Osteoblast (primary cell): ENCODE results near the gene PAQR4. TPM values are rescaled to one million over a fixed set of nuclear protein-coding genes. Genes with fewer than 3 reads are reported as not detected.

Experiments used
- DNase-seq: peaks from one replicate; pipeline ENCODE4 v3.0.0; 2011; ENCODE audit warnings: low spot score, mixed read lengths; ENCODE audit not compliant: insufficient read length; ENCODE audit errors: missing footprints
- H2AFZ ChIP-seq: 2 replicates; pipeline ENCODE4 v1.6.0; 2011; ENCODE audit warnings: mild to moderate bottlenecking, low read length
- H3K27ac ChIP-seq: 2 replicates; pipeline ENCODE4 v1.5.1; 2011; ENCODE audit warnings: mild to moderate bottlenecking, low read depth, low read length, moderate library complexity
- H3K27me3 ChIP-seq: 2 replicates; pipeline ENCODE4 v1.6.0; 2012; ENCODE audit warnings: mild to moderate bottlenecking, control low read depth, inconsistent platforms, low read length, moderate library complexity; ENCODE audit not compliant: insufficient read depth
- H3K36me3 ChIP-seq: 2 replicates; pipeline ENCODE4 v1.5.1; 2011; ENCODE audit warnings: mild to moderate bottlenecking, low read length, control low read depth, moderate library complexity; ENCODE audit not compliant: insufficient read depth
- H3K4me1 ChIP-seq: 2 replicates; pipeline ENCODE4 v1.5.1; 2011; ENCODE audit warnings: mild to moderate bottlenecking, low read length, control low read depth, moderate library complexity; ENCODE audit not compliant: insufficient read depth
- H3K4me2 ChIP-seq: 2 replicates; pipeline ENCODE4 v1.6.0; 2011; ENCODE audit warnings: mild to moderate bottlenecking, low read length; ENCODE audit not compliant: insufficient read depth
- H3K4me3 ChIP-seq: fragments of 200-600 bp; sonication (generic); 3 replicates; pipeline ENCODE4 v1.5.1; 2012; ENCODE audit warnings: mild to moderate bottlenecking, low read length, inconsistent platforms; ENCODE audit not compliant: insufficient read depth
- H3K79me2 ChIP-seq: 2 replicates; pipeline ENCODE4 v1.6.0; 2012; ENCODE audit warnings: mild to moderate bottlenecking, low read length, control low read depth, inconsistent platforms; ENCODE audit not compliant: insufficient read depth
- H3K9me3 ChIP-seq: 2 replicates; pipeline ENCODE4 v1.5.1; 2011; ENCODE audit warnings: low read depth, low read length, control low read depth
- H4K20me1 ChIP-seq: 2 replicates; pipeline ENCODE4 v1.6.0; 2012; ENCODE audit warnings: mild to moderate bottlenecking, low read length, control low read depth; ENCODE audit not compliant: insufficient read depth
- total RNA-seq: library from RNA; depleted of rRNA; stranded (reverse); fragments of >200 nt; gene quantifications from 2 replicates; pipeline ENCODE4 v1.2.3, GENCODE V29; 2012
- TF ChIP-seq, protein P1 (sequence below): IDR thresholded peaks from 2 replicates; pipeline ENCODE4 v1.5.1; 2011; ENCODE audit warnings: mild to moderate bottlenecking, low read depth, low read length, moderate library complexity; ENCODE audit errors: extremely low read depth

Gene PAQR4
- total RNA-seq, 1 donor: 1.8 TPM

GRCh38 chr16:2952679-2953078 is 16.5 kb upstream of the PAQR4 start:
- H3K27me3 ChIP-seq: peaks cover 10% of the 10 kb centered on the region
- no peaks in the 10 kb centered on the region for H3K79me2 ChIP-seq
- no peak overlapping the region for H2AFZ ChIP-seq
- peaks cover 5% of the 10 kb centered on the region for H3K36me3 ChIP-seq
- TF ChIP-seq, protein P1, sequence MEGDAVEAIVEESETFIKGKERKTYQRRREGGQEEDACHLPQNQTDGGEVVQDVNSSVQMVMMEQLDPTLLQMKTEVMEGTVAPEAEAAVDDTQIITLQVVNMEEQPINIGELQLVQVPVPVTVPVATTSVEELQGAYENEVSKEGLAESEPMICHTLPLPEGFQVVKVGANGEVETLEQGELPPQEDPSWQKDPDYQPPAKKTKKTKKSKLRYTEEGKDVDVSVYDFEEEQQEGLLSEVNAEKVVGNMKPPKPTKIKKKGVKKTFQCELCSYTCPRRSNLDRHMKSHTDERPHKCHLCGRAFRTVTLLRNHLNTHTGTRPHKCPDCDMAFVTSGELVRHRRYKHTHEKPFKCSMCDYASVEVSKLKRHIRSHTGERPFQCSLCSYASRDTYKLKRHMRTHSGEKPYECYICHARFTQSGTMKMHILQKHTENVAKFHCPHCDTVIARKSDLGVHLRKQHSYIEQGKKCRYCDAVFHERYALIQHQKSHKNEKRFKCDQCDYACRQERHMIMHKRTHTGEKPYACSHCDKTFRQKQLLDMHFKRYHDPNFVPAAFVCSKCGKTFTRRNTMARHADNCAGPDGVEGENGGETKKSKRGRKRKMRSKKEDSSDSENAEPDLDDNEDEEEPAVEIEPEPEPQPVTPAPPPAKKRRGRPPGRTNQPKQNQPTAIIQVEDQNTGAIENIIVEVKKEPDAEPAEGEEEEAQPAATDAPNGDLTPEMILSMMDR: no peak
- no peak overlapping the region for H3K27ac ChIP-seq
- peak; percentile 59 for DNase-seq
- no peaks in the 10 kb centered on the region for H3K4me1 ChIP-seq
- H3K4me2 ChIP-seq: no peak overlapping the region
- no peaks in the 10 kb centered on the region for H3K9me3 ChIP-seq
- H4K20me1 ChIP-seq: no peaks in the 10 kb centered on the region
- H3K4me3 ChIP-seq: no peak overlapping the region

GRCh38 chr16:2953706-2954627 is 15.2 kb upstream of the PAQR4 start:
- peaks cover 12% of the 10 kb centered on the region for H3K27me3 ChIP-seq
- no peak overlapping the region for H2AFZ ChIP-seq
- no peak overlapping the region for H3K4me2 ChIP-seq
- H3K36me3 ChIP-seq: no peaks in the 10 kb centered on the region
- H3K79me2 ChIP-seq: no peaks in the 10 kb centered on the region
- H3K27ac ChIP-seq: no peak overlapping the region
- no peaks in the 10 kb centered on the region for H3K9me3 ChIP-seq
- H3K4me3 ChIP-seq: no peak overlapping the region
- no peaks in the 10 kb centered on the region for H3K4me1 ChIP-seq
- TF ChIP-seq, protein P1: no peak
- H4K20me1 ChIP-seq: no peaks in the 10 kb centered on the region
- DNase-seq: peak; percentile 22

DNA sequence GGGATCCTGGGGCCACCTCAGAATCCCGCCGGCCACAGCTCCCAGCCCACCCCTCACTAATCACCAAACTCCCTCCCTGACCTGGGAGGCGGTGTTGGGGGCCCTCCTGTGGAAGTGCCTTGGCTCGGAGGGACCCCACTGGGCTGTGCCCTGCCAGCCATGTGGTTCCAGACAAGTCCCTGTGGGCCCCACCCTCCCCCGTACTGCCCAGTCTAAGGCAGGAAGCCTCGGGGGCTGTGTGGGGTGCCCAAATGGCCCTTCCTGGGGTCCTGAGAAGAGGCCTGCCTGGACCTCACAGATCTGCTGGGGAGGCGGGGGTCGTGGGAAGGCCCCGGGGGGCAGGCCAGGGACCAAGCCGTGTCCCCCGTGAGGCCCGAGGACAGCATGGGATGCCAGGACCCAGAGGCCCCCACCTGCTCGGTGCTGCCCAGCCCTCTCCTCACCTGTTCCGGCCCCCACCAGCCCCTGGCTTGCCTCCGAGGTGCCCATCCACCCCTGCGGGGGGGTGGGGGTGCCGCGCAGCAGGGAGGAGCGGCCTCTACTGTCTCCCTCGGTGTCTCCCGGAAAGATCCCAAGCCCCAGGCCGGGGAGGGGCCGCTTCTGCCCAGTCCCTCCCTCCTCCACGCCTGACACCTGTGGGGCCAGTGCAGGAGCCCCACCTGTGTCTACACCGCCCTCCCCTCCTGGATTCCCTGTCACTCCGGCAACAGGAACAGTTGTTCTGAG is 14.3 kb upstream of the PAQR4 start:
- Histone ChIP-seq H3K4me1 (no peaks in the 10 kb centered on the region), H3K36me3 (no peaks in the 10 kb centered on the region), H3K9me3 (no peaks in the 10 kb centered on the region), H3K4me2 (no peak overlapping the region), H4K20me1 (no peaks in the 10 kb centered on the region), H3K27me3 (peaks cover 18% of the 10 kb centered on the region), H3K4me3 (no peak overlapping the region), H2AFZ (no peak overlapping the region), H3K79me2 (no peaks in the 10 kb centered on the region), H3K27ac (no peak overlapping the region)
- TF ChIP-seq, protein P1: no peak
- peak; percentile 47 for DNase-seq

DNA sequence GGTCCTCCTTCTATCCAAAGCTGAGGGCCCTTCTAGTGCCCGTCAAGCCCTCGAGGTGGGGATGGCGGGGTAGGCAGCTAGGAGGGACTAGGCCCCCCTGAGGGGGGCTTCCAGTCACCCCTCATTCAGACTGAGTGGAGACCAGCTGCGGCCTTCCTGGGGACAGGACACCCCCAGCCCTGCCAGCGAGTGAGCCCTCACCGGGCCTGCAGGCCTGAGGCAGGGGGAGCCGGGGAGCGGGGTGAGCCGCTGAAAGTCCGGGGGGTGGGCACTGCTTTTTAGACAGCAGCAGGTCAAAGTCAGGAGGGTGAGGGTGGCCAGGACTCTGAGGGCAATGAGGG is 13.7 kb upstream of the PAQR4 start:
- DNase-seq: peak; percentile 66
- Histone ChIP-seq H3K36me3 (no peaks in the 10 kb centered on the region), H3K27me3 (peaks cover 18% of the 10 kb centered on the region), H3K4me2 (no peak overlapping the region), H3K4me3 (no peak overlapping the region), H3K27ac (no peak overlapping the region), H3K9me3 (no peaks in the 10 kb centered on the region), H3K4me1 (no peaks in the 10 kb centered on the region), H2AFZ (no peak overlapping the region), H4K20me1 (no peaks in the 10 kb centered on the region), H3K79me2 (no peaks in the 10 kb centered on the region)
- TF ChIP-seq, protein P1: no peak
